GM13976 (cell line): Measurements from ENCODE around the gene SLC27A6.

Experiments
- DNase-seq: peaks from one replicate; pipeline ENCODE4 v3.0.0; 2012; ENCODE audit warnings: low spot score
- in situ Hi-C: fragments of 300-500 bp; cut with MboI; formaldehyde crosslinking; loops from one replicate; pipeline ENCODE4 v1.12.0; 2022; ENCODE audit warnings: low sequenced_read_pairs, mixed read lengths, inconsistent platforms; ENCODE audit not compliant: unreplicated experiment
- TF ChIP-seq, protein P1 (sequence below): IDR thresholded peaks from 2 replicates; pipeline ENCODE4 v1.5.1; 2012; ENCODE audit warnings: borderline replicate concordance, mild to moderate bottlenecking; ENCODE audit not compliant: insufficient read depth; ENCODE audit errors: extremely low read depth, missing control alignments, control extremely low read depth

Gene SLC27A6

DNA sequence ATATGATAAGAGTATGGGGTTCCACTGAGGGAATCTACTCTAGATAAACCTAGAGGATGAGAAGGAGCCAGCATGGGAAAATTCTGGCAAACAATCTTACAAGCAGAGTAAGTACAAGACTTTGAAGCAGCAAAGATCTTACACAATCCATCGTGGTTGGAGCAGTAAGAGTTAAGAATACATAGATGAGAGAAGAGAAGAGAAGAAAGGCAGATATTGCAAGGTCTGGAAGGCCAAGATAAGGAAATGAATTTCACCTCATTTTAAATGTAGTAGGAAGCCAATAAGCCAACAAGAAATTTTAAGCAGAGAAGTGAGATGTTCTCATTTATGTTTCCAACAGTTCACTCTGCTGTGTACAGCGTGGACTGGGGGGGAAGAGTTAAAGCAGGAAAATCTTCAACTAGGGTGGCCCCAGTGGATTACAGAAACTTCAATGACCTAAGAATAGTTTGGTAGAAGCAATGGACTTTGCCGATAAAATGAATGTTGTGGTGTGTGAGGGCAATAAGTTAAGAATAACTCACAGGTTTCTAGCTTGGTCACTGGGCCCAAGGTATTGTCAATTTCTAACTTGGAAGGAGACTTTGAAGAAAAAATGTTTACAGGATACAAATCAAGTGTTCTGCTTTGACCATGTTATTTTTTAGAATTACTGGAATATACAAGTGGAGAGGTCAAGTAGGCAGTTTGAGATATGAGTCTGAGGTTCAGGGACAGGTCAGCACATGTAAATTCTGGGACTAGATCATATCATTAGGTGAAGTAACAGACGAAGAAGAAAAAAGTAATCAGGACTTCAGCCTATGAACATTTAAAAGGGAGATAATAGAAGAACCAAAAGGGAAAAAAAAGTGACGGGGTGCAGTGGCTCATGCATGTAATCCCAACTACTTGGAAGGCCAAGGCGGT lies 117.2 kb downstream of the SLC27A6 start:
- DNase-seq: no peak
- in situ Hi-C loops: no loop called here
- TF ChIP-seq, protein P1, sequence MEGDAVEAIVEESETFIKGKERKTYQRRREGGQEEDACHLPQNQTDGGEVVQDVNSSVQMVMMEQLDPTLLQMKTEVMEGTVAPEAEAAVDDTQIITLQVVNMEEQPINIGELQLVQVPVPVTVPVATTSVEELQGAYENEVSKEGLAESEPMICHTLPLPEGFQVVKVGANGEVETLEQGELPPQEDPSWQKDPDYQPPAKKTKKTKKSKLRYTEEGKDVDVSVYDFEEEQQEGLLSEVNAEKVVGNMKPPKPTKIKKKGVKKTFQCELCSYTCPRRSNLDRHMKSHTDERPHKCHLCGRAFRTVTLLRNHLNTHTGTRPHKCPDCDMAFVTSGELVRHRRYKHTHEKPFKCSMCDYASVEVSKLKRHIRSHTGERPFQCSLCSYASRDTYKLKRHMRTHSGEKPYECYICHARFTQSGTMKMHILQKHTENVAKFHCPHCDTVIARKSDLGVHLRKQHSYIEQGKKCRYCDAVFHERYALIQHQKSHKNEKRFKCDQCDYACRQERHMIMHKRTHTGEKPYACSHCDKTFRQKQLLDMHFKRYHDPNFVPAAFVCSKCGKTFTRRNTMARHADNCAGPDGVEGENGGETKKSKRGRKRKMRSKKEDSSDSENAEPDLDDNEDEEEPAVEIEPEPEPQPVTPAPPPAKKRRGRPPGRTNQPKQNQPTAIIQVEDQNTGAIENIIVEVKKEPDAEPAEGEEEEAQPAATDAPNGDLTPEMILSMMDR: no peak
